K562 (cell line): ENCODE measurements around the gene MCU. TPM values are rescaled to one million over a fixed set of nuclear protein-coding genes. Genes with fewer than 3 reads are reported as not detected.
A peak's percentile ranks its signal among the peaks of the same experiment; 100 is the strongest.

Experiments
- ASH1L ChIP-seq: fragments of 450-650 bp; IDR thresholded peaks from 2 replicates; pipeline ENCODE4 v1.6.1; 2018; ENCODE audit warnings: borderline replicate concordance, mild to moderate bottlenecking, low read depth; ENCODE audit not compliant: partially characterized antibody
- CREB3L1 ChIP-seq: fragments of 450-650 bp; IDR thresholded peaks from 2 replicates; pipeline ENCODE4 v1.6.1; 2014; ENCODE audit warnings: low read depth, mild to moderate bottlenecking, moderate library complexity, borderline replicate concordance
- FOXJ3 ChIP-seq: sonication (generic); formaldehyde crosslinking; IDR thresholded peaks from 2 replicates; pipeline ENCODE4 v1.4.0; 2020; ENCODE audit warnings: mild to moderate bottlenecking, missing genetic modification reagents
- HMBOX1 ChIP-seq: sonication (generic); IDR thresholded peaks from 2 replicates; pipeline ENCODE4 v1.6.1; 2016
- HOMEZ ChIP-seq: fragments of 250-450 bp; sonication (Bioruptor Pico); IDR thresholded peaks from 2 replicates; pipeline ENCODE4 v1.4.0; 2020; ENCODE audit warnings: mild to moderate bottlenecking, moderate library complexity
- ILK ChIP-seq: fragments of 450-650 bp; IDR thresholded peaks from 2 replicates; pipeline ENCODE4 v1.6.1; 2016; ENCODE audit warnings: missing genetic modification characterization, low read depth, mild to moderate bottlenecking, missing compliant biosample characterization, moderate library complexity, borderline replicate concordance
- NFIX ChIP-seq: fragments of 250-450 bp; sonication (Bioruptor Pico); IDR thresholded peaks from 2 replicates; pipeline ENCODE4 v1.4.0; 2020; ENCODE audit warnings: low read depth, mild to moderate bottlenecking, moderate library complexity
- NR2F6 ChIP-seq: fragments of 450-650 bp; formaldehyde crosslinking; IDR thresholded peaks from 2 replicates; pipeline ENCODE4 v1.4.0; 2020; ENCODE audit warnings: mild to moderate bottlenecking
- PURB ChIP-seq: sonication (generic); formaldehyde crosslinking; IDR thresholded peaks from 2 replicates; pipeline ENCODE4 v1.9.0; 2021; ENCODE audit warnings: low read depth, mild to moderate bottlenecking, missing genetic modification reagents
- U2AF2 ChIP-seq: fragments of 200-400 bp; formaldehyde crosslinking; optimal IDR thresholded peaks from 2 replicates; pipeline ENCODE3; 2017; ENCODE audit warnings: low read depth, mild to moderate bottlenecking, low read length
- USF2 ChIP-seq: sonication (generic); formaldehyde crosslinking; IDR thresholded peaks from 2 replicates; pipeline ENCODE4 v1.5.0; 2020; ENCODE audit warnings: missing genetic modification reagents
- ZNF140 ChIP-seq: fragments of 250-450 bp; sonication (Bioruptor Pico); IDR thresholded peaks from 2 replicates; pipeline ENCODE4 v1.8.0; 2021; ENCODE audit warnings: moderate library complexity, mild to moderate bottlenecking, inconsistent platforms
- ZNF324 ChIP-seq: fragments of 250-450 bp; sonication (Bioruptor Pico); IDR thresholded peaks from 2 replicates; pipeline ENCODE4 v1.4.0; 2020; ENCODE audit warnings: mild to moderate bottlenecking
- ZNF639 ChIP-seq, 2 experiments: fragments of 200-800 bp in 1 of 2; sonication (Bioruptor generic) in 1 of 2; sonication (generic) in 1 of 2; formaldehyde crosslinking in 1 of 2; IDR thresholded peaks in 1 of 2; conservative IDR thresholded peaks in 1 of 2; 2 replicates each; pipeline versions ENCODE4 v1.5.0 to v1.6.1; 2016 to 2020; ENCODE audit warnings: missing compliant biosample characterization in 1 of 2, missing genetic modification characterization in 1 of 2, missing genetic modification reagents in 1 of 2
- polyA plus RNA-seq, 8 experiments: library from polyadenylated mRNA; depleted of rRNA in 4 of 8; stranded (reverse) in 5 of 8; unstranded in 3 of 8; fragments of >200 nt; fragmentation: Nextera tagmentation in 2 of 8; fragmentation: Illumina TruSeq in 1 of 8; extraction: Ambion mirVana in 2 of 8; extraction: Trizol in 1 of 8; gene quantifications; 2 replicates each; pipeline versions ENCODE4 v1.2.1 to v1.2.3, GENCODE V29; 2011 to 2014; ENCODE audit warnings: inconsistent platforms in 1 of 8, missing spikeins in 1 of 8
- total RNA-seq, 7 experiments: library from RNA; depleted of rRNA in 6 of 7; stranded (reverse); fragments of >200 nt in 6 of 7; fragmentation: Illumina TruSeq in 2 of 7; extraction: Trizol in 2 of 7; gene quantifications; 2 replicates each; pipeline versions ENCODE4 v1.2.1 to v1.2.3, GENCODE V29; 2011 to 2021; ENCODE audit warnings: low replicate concordance in 1 of 7

MCU gene
- total and polyA plus RNA-seq, 9 of the 15 experiments (the other 6 are each of a cell fraction or from before 2014, with no cell fraction given) = 8.2 to 88.8 (median 21.3) TPM

- TF ChIP-seq HMBOX1 (no peak), ZNF324 (no peak), FOXJ3 (CRISPR knock-in tag) (no peak), HOMEZ (CRISPR knock-in tag) (0 out of 2 replicates have a peak, but pooled peaks have one; percentile 55), USF2 (CRISPR knock-in tag) (no peak), NFIX (CRISPR knock-in tag) (no peak), U2AF2 (no peak), ILK (tag) (no peak), ZNF140 (CRISPR knock-in tag) (no peak), NR2F6 (CRISPR knock-in tag) (no peak), CREB3L1 (peak; percentile 42; the same call in 1 of the 2 replicates), PURB (no peak), ZNF639 (CRISPR knock-in tag; conservative IDR thresholded peaks at IDR 0.05 in 1 of 2, IDR thresholded peaks at IDR 0.05 in 1 of 2) (0 out of 4 replicates have a peak, but pooled peaks of 1 of the 2 experiments have one; percentile 16), ASH1L (no peak)
These were observed at the start of gene MCU (continued) for GRCh38 chr10:72691863-72692743.
